Measurements from ENCODE around the gene GCSAM.

GCSAM gene

GRCh38 chr3:112096176-112096575 is 36.9 kb downstream of the GCSAM start:
- no peak for DNase-seq

GRCh38 chr3:112095731-112096130 is 37.3 kb downstream of the GCSAM start:
- no peak for DNase-seq

- no peak for DNase-seq
Observed at GRCh38 chr3:112093180-112093522, 39.9 kb downstream of the GCSAM start.

GRCh38 chr3:112092496-112093179 is 40.4 kb downstream of the GCSAM start:
- no peak for DNase-seq

GRCh38 chr3:112090887-112091586 is 42.0 kb downstream of the GCSAM start:
- DNase-seq = no peak

GRCh38 chr3:112089956-112090886 is 42.8 kb downstream of the GCSAM start:
- no peak for DNase-seq

GRCh38 chr3:112088944-112089343 is 44.1 kb downstream of the GCSAM start:
- DNase-seq = no peak

GRCh38 chr3:112087746-112088145 is 45.3 kb downstream of the GCSAM start:
- no peak for DNase-seq

GRCh38 chr3:112086875-112087524 is 46.0 kb downstream of the GCSAM start:
- DNase-seq = no peak

GRCh38 chr3:112086076-112086854 is 46.8 kb downstream of the GCSAM start, which contains the start of gene C3orf52:
Gene C3orf52, plus strand, starts transcription at chr3:112086389. Its CDS starts 19 bp downstream, at chr3:112086408.
- DNase-seq = peak; percentile 47

GRCh38 chr3:112085735-112086075 is 47.3 kb downstream of the GCSAM start:
- no peak for DNase-seq

GRCh38 chr3:112084980-112085705 is 47.9 kb downstream of the GCSAM start:
- DNase-seq = no peak

- no peak for DNase-seq
Observed at GRCh38 chr3:112083239-112083638, 49.8 kb downstream of the GCSAM start.

- DNase-seq = no peak
Observed at GRCh38 chr3:112078125-112079083, 54.6 kb downstream of the GCSAM start.

- DNase-seq = no peak
Observed at GRCh38 chr3:112074616-112075497, 58.2 kb downstream of the GCSAM start.

- no peak for DNase-seq
Observed at GRCh38 chr3:112074006-112074405, 59.0 kb downstream of the GCSAM start.

GRCh38 chr3:112072387-112073060 is 60.5 kb downstream of the GCSAM start:
- peak; percentile 75 for DNase-seq
